GM19043 (cell line): ENCODE data around the gene MAP2K2.

Source experiments
- ATAC-seq: cut with Tn5 transposase; IDR thresholded peaks from one replicate; pipeline ENCODE4 v1.9.1; 2021; ENCODE audit warnings: low read depth; ENCODE audit not compliant: unreplicated experiment

MAP2K2 gene

GRCh38 chr19:4046946-4047683 is 76.8 kb downstream of the MAP2K2 start:
- no peak for ATAC-seq

GRCh38 chr19:4046362-4046691 is 77.6 kb downstream of the MAP2K2 start:
- ATAC-seq = no peak

GRCh38 chr19:4045597-4046361 is 78.1 kb downstream of the MAP2K2 start:
- no peak for ATAC-seq

- ATAC-seq = no peak
Measured at GRCh38 chr19:4044990-4045465, 78.9 kb downstream of the MAP2K2 start.

- ATAC-seq = no peak
Measured at GRCh38 chr19:4043966-4044715, 79.8 kb downstream of the MAP2K2 start.

GRCh38 chr19:4043401-4043800 is 80.5 kb downstream of the MAP2K2 start:
- no peak for ATAC-seq

- no peak for ATAC-seq
Measured at GRCh38 chr19:4042731-4043082, 81.2 kb downstream of the MAP2K2 start.

- ATAC-seq = no peak
Measured at GRCh38 chr19:4042064-4042730, 81.7 kb downstream of the MAP2K2 start.
